ENCODE data around the gene CCDC78.
"Not testable (repeated sequence)": the region's sequence is repeated elsewhere in the genome, so short reads cannot be mapped to it uniquely, and the experiment has no call there.

CCDC78 gene

DNA sequence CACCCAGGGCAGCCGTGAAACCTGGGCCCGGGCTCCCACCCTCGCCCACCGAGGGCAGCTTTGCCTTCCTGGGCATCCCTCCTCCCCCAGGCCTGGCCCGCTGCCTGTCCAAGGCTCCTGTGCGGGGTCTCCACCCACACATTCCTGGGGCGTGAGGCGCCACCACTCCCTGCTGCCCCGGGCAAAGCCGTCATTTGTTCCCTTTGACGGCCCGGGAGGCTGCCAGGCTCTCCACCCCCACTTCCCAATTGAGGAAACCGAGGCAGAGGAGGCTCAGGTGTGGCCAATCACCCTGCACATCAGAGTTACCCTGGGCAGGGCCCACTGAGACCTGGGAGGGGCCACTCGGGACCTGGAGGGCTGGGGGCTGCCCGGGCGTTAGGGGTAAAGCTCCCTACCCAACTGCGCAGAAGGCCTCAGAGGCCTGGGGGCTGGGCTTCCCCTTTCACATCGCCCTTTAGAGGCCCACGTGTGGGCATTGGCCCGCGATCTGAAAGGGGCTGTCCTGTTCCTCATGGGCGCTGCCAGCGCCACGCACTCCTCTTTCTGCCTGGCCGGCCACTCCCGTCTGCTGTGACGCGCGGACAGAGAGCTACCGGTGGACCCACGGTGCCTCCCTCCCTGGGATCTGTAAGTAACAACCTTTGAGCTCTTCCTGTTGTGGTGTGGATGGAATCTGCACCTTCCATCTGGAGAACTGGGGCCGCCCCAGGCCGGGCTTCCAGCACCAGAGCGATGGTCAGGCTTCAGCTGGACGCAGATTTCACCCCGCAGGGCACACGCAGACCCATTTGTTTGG lies 34.5 kb upstream of the CCDC78 start, which contains the start of gene MSLN:
Gene MSLN, plus strand, starts transcription at position 190 of the 799 bp plus-strand sequence. CDS start 1,947 bp downstream, outside the sequence.
- DNase-seq (ENCODE audit: low read depth in 2 of 2) = no peak

DNA sequence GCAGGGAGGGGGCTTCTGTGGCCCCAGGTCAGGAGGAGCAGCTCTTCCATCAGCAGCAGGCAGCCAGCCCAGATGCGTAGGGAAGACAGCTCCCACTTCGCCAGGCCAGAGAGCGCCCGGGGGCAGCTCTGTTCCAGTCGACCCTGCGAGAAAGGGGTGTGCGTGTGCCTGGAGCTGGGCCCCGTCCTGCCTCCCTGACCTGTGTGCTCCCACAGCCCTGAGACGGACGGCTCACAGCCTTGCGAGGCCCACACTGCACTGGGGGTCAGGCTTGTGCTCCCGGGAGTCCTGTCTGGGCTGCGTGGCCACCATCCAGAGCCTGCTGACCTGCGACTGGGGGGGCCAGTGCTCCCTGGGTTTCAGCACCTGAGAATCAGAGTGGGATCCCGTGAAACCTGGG lies 33.8 kb upstream of the CCDC78 start:
- DNase-seq (ENCODE audit: low read depth in 2 of 2) = no peak

DNA sequence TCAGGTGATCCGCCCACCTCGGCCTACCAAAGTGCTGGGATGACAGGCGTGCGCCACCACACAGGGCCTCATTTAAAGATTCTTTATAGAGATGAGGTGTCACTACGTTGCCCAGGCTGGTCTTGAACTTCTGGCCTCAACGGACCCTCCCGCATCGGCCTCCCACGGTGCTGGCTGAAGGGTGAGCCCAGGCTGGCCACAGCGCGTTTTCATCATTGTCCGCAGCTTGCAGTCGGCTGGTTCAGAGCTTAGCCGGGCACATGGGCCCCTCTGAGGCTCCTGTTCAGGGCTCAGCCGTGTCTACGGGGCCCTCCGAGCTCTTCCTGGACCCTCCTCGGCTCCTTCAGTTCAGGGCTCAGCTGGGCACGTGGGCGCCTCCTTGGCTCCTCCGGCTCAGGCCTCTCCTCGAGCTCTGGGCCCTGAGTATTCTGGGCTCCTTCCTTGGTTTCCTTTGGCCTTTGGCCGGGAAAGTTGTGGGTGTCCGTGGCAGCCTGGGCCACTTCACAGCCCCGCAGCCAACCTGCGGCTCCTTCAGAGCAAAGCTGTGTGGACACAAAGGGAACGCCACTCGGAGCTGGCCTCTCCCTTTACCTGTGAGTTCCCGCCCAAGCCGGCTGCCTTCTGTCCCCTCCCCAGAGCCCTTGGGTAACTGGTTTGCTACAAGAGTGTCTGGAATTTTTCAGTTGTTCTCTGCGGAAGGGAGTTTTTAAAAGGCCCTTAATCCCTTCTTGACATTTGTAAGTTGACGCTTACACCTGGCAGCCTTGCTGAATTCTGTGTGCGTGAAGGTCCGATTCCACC lies 33.1 kb upstream of the CCDC78 start:
- no peak for DNase-seq (ENCODE audit: low read depth in 2 of 2)

DNA sequence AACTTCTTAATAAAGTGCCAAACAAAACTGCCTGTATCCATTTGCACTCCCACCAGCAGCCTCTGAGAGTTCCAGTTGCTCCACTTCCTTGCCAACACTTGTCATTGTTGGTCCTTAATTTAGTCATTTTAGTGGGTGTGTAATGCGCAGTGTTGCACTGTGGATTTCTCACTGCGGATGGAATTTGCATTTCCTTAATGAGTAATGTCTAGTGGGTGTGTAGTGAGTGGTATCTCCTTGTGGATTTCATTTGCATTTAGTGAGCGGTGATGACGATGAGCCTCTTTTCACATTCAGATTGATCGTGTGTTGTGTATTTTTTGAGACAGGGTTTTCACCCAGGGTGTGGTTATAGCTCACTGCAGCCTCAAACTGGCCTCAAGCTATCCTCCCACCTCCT lies 30.2 kb upstream of the CCDC78 start:
- DNase-seq (ENCODE audit: low read depth in 2 of 2) = no peak

DNA sequence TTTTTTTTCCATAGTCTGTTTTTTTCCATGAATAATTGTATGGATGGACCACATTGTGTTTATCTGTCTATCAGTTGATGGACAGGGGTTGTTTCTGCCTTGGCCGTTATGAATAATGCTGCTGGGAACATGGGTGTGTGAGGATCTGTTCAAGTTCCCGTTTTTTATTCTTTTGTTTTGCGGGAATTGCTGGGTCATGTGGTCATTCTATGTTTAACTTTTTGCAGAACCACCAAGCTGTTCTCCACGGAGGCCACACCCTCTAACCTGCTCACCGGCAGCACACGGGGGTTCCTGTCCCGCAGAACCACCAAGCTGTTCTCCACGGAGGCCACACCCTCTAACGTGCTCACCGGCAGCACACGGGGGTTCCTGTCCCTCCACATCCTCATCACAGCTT lies 28.4 kb upstream of the CCDC78 start:
- no peak for DNase-seq (ENCODE audit: low read depth in 2 of 2)

DNA sequence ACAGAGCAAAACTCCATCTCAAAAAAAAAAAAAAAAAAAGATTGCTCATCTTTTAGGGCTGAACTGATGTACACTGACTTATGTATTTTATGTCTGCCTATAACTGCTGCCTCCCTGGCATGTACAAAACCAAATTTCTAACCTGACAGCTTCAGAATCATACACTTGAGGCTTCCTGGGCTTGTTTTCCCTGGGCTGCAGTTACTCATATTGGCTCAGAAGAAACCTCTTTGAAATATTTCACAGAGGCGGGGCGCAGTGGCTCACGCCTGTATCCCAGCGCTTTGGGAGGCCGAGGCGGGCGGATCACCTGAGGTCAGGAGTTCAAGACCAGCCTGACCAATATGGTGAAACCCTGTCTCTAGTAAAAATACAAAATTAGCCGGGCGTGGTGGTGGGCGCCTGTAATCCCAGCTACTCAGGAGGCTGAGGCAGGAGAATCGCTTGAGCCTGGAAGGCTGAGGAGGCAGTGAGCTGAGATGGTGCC lies 27.9 kb upstream of the CCDC78 start:
- DNase-seq (ENCODE audit: low read depth in 2 of 2) = not testable (repeated sequence)

DNA sequence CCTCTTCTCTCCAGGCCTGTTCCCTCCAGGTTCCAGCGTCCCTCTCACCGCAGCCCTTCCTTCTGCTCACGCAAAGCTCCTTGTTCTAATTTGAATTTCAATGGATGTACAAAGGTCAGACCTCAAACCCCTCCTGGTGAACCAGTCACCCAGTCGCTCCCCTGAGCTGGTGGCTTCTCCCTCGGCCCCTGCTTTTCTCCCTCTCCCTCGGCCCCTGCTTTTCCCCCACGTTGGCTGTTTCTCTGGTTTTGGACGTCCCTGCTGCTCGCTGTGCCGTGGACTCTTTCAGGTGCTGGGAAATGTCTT lies 25.7 kb upstream of the CCDC78 start:
- DNase-seq (ENCODE audit: low read depth in 2 of 2) = no peak

DNA sequence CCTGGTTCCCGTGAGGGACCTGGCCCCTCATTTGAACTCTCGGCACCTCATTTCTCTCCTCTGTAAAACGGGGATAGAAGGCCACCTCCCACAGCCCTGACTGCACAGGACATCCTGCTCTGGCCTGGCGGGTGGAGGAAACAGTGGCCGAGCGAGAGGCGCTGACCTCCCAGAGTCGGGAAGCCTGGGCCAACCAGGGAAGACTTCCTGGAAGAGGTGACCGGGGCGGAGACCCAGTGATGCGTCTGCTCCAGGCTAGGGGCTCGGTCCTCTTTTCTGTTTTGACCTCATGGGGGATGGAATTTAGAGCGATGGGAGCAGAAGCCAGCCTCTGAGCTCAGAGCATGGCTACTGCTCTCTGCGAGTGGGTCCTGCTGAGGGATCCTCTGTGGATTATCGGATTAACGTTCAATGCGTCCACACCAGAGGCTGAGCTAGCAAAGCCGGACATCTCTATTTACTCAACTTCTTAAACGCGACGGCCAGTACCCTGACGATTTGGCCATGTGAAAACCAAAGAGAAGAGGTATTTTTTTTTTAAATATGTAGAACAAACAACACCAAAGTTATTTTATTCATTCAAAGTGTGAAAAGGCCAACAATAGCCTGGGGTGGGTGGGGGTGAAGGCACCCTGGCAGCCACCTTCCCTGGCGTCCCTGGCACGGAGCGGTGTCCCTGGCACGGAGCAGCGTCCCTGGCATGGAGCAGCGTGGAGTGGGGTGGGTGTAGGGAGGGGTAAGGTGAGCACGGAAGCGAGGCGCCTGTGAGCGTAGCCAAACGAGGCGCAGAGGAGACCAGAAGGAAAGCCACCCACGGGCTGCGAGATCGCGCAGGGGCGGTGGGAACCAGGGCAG lies 25.1 kb upstream of the CCDC78 start:
- DNase-seq (ENCODE audit: low read depth in 2 of 2) = no peak

DNA sequence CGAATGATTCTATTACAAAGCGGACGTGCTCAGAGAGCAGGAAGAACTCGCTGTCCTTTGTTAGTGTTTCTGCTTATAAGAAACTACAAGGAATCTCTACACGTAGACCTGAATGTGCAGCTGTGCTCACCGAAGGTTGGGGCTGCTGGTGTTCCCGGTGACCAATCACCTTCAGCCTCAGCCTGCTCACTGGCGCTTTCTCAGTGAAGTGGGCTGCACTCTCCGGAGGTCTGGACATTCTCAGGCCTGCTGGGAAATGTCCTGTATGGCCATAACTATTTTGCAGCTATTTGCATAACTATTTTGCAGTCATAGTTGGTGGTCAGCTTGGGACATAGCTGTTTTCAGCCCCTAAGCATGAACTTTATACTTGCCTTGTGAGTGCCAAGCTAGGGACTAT lies 24.2 kb upstream of the CCDC78 start:
- DNase-seq (ENCODE audit: low read depth in 2 of 2) = no peak

DNA sequence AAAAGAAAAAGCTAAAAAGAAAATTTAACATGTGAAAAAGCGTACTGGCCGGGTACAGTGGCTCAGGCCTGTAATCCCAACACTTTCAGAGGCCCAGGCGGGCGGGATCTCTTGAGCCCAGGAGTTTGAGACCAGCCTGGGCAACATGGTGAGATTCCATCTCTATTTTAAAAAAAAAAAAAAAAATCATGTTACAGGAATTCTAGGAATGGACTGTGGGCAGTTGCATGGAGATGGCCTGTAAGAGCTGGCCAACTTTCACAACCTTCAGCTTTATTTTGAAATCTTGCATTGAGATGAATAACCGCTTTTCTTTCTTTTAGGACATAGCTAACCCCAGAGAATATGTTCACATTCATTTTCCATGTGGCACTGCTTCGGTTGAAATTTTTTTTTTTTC lies 22.8 kb upstream of the CCDC78 start:
- DNase-seq (ENCODE audit: low read depth in 2 of 2) = no peak

DNA sequence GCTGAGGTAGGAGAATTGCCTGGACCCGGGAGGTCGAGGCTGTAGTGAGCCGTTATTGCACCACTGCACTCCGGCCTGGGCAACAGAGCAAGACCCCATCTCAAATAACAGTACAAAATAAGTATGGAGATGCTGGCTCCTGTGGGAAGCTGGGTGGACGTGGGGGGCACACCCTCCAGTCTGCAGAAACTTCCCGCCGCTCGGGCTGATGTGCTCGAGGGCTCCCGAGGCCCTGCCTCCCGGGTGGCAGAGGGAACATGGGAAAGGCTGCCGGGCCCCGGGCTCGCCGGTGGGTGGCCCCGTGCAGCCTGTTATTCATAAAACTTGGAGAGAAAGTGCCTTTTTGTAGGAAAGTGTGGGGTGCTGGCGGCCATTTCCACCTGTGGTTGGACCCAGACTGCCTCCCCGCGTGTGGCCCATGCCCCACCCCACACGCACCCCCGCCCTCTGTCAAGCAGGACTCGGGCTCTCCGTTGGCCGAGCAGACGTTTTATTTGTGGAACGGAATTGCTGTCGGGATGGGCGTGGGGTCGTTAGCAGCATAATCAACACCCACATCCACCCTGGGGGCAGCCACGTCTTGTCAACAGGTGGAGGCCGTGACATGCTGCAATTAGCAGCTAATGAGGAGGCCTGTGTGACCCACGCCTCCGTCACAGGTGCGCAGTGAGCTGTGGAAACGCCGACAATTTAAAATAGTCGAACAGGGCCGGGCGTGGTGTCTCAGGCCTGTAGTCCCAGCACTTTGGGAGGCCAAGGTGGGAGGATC lies 21.9 kb upstream of the CCDC78 start:
- DNase-seq (ENCODE audit: low read depth in 2 of 2) = no peak

DNA sequence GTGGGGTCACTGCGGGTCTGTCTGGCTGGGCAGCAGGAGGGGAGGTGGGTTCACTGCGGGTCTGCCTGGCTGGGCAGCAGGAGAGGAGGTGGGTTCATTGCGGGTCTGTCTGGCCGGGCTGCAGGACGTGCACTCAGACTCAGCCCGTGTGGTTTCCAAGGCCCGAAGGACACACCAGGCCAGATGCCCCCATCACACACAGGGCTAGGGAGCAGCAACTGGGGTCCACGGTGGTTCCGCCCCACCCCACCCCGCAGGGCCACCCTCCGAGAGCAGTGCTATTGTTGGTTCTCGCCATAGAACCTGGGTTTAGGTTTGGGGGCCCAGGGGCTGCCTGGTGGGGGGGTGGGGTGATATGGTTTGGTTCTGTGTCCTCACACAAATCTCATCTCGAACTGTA lies 20.4 kb upstream of the CCDC78 start:
- DNase-seq (ENCODE audit: low read depth in 2 of 2) = no peak

DNA sequence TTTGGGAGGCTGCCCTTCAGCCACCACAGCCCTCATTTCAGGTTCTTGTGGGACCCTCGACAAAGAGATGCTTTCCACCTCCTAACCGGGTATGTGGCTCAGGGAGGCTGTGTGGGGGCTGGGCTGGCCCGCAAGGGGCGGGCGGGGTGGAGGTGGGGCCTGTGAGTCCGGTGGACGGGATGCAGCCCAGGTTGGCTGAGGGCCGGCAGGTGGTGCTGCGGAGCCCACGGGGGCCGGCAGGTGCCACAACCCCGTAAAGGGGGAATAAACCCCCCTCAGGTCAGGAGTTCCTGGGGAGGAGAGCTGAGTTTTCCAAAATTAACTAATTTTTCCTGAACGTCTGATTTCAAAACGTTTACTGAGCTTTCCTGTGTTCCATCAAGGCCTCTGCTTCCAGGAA lies 19.5 kb upstream of the CCDC78 start:
- no peak for DNase-seq (ENCODE audit: low read depth in 2 of 2)

DNA sequence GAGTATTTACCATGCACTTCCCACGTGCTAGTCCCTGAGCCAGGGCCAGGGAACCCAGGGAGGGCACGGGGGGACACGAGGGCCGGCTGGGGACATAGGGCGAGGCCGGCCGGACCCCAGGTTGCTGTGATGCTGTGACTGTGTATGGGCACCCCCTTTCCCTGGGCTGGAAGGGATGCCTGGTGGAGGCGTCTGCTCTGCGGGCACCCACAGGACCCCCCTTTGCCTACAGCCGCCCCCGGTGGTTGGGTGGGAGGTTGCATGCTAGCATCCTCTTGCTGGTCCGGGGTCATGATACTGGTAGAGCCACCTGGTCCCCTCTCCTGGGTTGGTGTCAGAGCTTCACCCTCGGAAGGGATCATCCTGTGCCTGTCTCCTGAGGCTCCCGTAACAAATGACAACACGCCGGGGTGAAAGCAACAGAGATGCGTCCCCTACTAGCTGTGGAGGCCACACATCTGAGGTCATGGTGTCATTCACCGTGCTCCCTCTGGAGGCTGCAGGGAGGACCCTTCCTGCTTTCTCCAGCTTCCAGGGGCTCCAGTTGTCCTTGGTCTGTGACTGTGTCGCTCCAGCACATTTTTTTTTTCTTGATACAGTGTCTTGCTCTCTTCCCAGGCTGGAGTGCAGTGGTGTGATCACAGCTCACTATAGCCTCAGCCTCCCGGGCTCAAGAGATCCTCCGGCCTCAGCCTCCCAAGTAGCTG lies 17.7 kb upstream of the CCDC78 start:
- no peak for DNase-seq (ENCODE audit: low read depth in 2 of 2)

DNA sequence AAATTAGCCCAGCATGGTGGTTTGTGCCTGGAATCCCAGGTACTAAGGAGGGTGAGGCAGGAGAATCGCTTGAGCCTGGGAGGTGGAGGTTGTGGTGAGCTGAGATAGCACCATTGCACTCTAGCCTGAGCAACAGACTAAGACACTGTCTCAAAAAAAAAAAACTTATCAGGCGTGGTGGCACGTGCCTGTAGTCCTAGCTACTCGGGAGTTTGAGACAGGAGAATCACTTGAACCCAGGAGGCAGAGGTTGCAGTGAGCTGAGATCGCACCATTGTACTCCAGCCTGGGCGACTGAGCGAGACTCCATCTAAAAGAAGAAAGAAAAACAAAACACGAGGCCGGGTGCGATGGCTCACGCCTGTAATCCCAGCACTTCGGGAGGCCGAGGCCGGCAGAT lies 16.7 kb upstream of the CCDC78 start:
- DNase-seq (ENCODE audit: low read depth in 2 of 2) = not testable (repeated sequence)

DNA sequence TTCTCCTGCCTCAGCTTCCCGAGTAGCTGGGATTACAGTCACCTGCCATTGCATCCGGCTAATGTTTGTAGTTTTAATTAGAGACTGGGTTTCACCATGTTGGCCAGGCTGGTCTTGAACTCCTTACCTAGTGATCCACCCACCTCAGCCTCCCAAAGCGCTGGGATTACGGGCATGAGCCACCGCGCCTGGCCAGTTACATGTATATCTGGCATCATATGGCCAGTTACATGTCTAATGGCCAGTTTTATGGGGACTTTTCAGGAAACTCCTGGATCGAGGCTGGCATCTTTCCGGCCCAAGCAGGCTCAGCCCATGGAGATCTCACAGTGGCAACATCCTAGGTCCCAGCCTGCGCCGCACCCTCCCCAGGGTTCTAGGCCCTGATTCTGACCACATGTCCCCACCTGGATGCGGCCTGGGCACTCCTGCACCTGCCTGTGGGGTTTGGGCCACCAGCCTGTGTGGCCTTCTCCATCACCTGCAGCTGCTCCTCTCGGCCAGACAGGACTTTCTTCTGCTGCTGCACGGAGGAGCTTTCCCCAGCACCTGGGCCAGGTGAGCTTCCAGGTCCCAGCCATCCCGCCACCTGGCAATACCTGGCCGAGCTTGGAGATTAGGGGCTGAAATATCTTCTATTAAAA lies 15.9 kb upstream of the CCDC78 start:
- no peak for DNase-seq (ENCODE audit: low read depth in 2 of 2)

DNA sequence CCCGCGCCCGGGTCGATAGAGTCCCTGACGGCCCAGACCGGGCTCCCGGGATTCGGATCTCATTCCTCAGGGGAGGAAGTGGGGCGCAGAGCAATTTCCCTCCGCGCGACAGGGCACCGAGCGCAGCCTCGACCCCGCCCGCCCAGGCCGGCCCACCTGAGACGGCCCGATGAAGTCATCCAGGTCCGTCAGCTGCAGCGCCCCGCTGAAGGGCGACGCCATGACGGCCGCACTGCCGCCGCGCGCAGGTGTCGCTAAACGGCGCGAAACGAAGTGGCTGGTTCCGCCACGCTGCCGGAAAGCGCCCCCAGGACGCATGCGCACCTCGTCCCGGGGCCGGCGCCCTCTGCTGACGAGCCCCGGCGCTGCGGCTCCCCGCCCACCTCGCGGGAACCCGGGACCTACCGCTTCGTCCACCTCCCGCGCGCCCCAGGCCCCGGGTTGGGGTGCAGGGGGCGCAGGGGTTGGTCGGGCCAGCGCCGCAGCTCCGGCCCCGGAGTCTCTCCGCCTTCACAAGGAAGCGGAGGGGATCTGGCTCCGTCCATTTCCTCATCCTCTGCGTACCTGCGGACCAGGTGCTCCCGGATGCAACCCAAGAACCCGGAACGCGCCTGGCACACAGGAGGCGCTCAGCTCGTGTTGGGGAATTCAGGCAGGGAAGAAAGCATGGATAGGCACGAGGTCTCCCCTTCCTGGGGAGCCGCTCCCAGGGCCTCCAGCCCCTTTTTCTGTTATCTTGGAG lies 14.7 kb upstream of the CCDC78 start, which contains the start of gene CIAO3:
Gene CIAO3, minus strand, starts transcription at position 234 of the 742 bp plus-strand sequence. Its CDS starts 12 bp downstream, at position 222.
- peak; percentile 86 for DNase-seq (ENCODE audit: low read depth in 2 of 2)

DNA sequence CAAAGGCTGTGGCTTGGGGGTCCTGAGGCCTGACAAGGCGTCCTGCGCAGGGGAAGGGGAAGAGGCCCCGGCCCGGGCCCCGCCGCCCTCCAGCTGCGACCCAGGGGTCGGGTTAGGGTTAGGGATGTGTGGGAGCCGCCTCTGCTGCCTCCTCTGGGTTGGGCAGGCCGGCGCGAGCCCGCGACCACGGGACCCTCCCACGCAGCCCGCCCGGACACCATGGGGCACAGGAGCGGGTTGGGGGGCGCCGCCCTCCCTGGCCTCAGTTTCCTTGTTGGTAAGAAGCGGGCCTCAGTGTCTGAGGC lies 14.2 kb upstream of the CCDC78 start:
- no peak for DNase-seq (ENCODE audit: low read depth in 2 of 2)

Data from stimulated activated CD4-positive, alpha-beta T cell treated with anti-CD3 and anti-CD28 coated beads, Interleukin-15, amount 100 ng/mL, for 48 hours (primary cell).